H9 (cell line): ENCODE measurements around the gene TNFRSF1B. TPM values are rescaled to one million over a fixed set of nuclear protein-coding genes. Genes with fewer than 3 reads are reported as not detected.

Experiments used
- DNase-seq: peaks from one replicate; pipeline ENCODE4 v3.0.0-alpha.2; 2017
- H2AFZ ChIP-seq: one replicate; pipeline ENCODE4 v1.6.1; 2013; ENCODE audit warnings: mild to moderate bottlenecking, low read length, control low read depth, moderate library complexity
- H2AK5ac ChIP-seq: 2 replicates; pipeline ENCODE4 v1.6.1; 2013; ENCODE audit warnings: low read length, control low read depth, mixed read lengths; ENCODE audit not compliant: insufficient read length
- H2BK120ac ChIP-seq: one replicate; pipeline ENCODE4 v1.6.1; 2013; ENCODE audit warnings: low read depth, mild to moderate bottlenecking, low read length, control low read depth, inconsistent platforms; ENCODE audit not compliant: poor library complexity, severe bottlenecking
- H2BK12ac ChIP-seq: 2 replicates; pipeline ENCODE4 v1.6.1; 2013; ENCODE audit warnings: low read length, control low read depth, mixed read lengths, low read depth; ENCODE audit not compliant: insufficient read length
- H2BK15ac ChIP-seq: 2 replicates; pipeline ENCODE4 v1.6.1; 2013; ENCODE audit warnings: low read depth, low read length, control low read depth
- H2BK20ac ChIP-seq: one replicate; pipeline ENCODE4 v1.6.1; 2013; ENCODE audit warnings: low read depth, mild to moderate bottlenecking, low read length, control low read depth, inconsistent platforms; ENCODE audit not compliant: poor library complexity, severe bottlenecking
- H2BK5ac ChIP-seq: 2 replicates; pipeline ENCODE4 v1.6.1; 2013; ENCODE audit warnings: low read length, control low read depth, mixed read lengths; ENCODE audit not compliant: insufficient read length
- H3K14ac ChIP-seq: 2 replicates; pipeline ENCODE4 v1.6.1; 2013; ENCODE audit warnings: low read length, control low read depth; ENCODE audit not compliant: insufficient read depth
- H3K18ac ChIP-seq: 2 replicates; pipeline ENCODE4 v1.6.1; 2013; ENCODE audit warnings: low read depth, mild to moderate bottlenecking, mixed read lengths, low read length, control low read depth; ENCODE audit not compliant: insufficient read length
- H3K23ac ChIP-seq: 2 replicates; pipeline ENCODE4 v1.6.1; 2013; ENCODE audit warnings: low read length, control low read depth, mixed read lengths, low read depth; ENCODE audit not compliant: insufficient read length
- H3K23me2 ChIP-seq: 2 replicates; pipeline ENCODE4 v1.6.1; 2013; ENCODE audit warnings: low read depth, mild to moderate bottlenecking, mixed read lengths, low read length, control low read depth; ENCODE audit not compliant: insufficient read length, poor library complexity, severe bottlenecking
- H3K27ac ChIP-seq: 2 replicates; pipeline ENCODE4 v1.5.1; 2013; ENCODE audit warnings: low read length, control low read depth, mixed read lengths, low read depth; ENCODE audit not compliant: insufficient read length
- H3K27me3 ChIP-seq: 2 replicates; pipeline ENCODE4 v1.6.1; 2013; ENCODE audit warnings: low read length, control low read depth, inconsistent platforms; ENCODE audit not compliant: insufficient read depth
- H3K4ac ChIP-seq: 2 replicates; pipeline ENCODE4 v1.6.1; 2013; ENCODE audit warnings: low read depth, mild to moderate bottlenecking, control low read depth, inconsistent platforms, low read length, moderate library complexity
- H3K4me1 ChIP-seq: 2 replicates; pipeline ENCODE4 v1.6.1; 2013; ENCODE audit warnings: low read length, control low read depth, inconsistent platforms; ENCODE audit not compliant: insufficient read depth
- H3K4me2 ChIP-seq: 2 replicates; pipeline ENCODE4 v1.6.1; 2013; ENCODE audit warnings: low read length, control low read depth, mixed read lengths; ENCODE audit not compliant: insufficient read length, insufficient read depth
- H3K56ac ChIP-seq: 2 replicates; pipeline ENCODE4 v1.6.1; 2013; ENCODE audit warnings: low read depth, mild to moderate bottlenecking, mixed read lengths, low read length, control low read depth; ENCODE audit not compliant: insufficient read length
- H3K79me1 ChIP-seq: 2 replicates; pipeline ENCODE4 v1.6.1; 2013; ENCODE audit warnings: low read depth, mild to moderate bottlenecking, moderate library complexity, low read length, control low read depth, inconsistent platforms; ENCODE audit not compliant: insufficient read depth, poor library complexity, severe bottlenecking
- H3K79me2 ChIP-seq: 2 replicates; pipeline ENCODE4 v1.6.1; 2013; ENCODE audit warnings: low read length, control low read depth, inconsistent platforms; ENCODE audit not compliant: insufficient read depth
- H3K9ac ChIP-seq: 2 replicates; pipeline ENCODE4 v1.6.1; 2013; ENCODE audit warnings: low read length, control low read depth, mixed read lengths; ENCODE audit not compliant: insufficient read length; ENCODE audit errors: extremely low read depth
- H3K9me3 ChIP-seq: one replicate; pipeline ENCODE4 v1.6.1; 2013; ENCODE audit warnings: low read depth, low read length, inconsistent platforms; ENCODE audit not compliant: control insufficient read depth
- H3T11ph ChIP-seq: one replicate; pipeline ENCODE4 v1.6.1; 2013; ENCODE audit warnings: mild to moderate bottlenecking, low read length, control low read depth, inconsistent platforms
- H4K20me1 ChIP-seq: one replicate; pipeline ENCODE4 v1.6.1; 2013; ENCODE audit not compliant: control insufficient read depth, insufficient read length, insufficient read depth
- H4K5ac ChIP-seq: 2 replicates; pipeline ENCODE4 v1.6.1; 2013; ENCODE audit warnings: low read depth, mild to moderate bottlenecking, mixed read lengths, low read length, control low read depth; ENCODE audit not compliant: insufficient read length
- H4K8ac ChIP-seq: replicated peaks from 2 replicates; pipeline ENCODE4 v1.6.1; 2013; ENCODE audit warnings: low read length, control low read depth, mixed read lengths, low read depth; ENCODE audit not compliant: insufficient read length
- H4K91ac ChIP-seq: 2 replicates; pipeline ENCODE4 v1.6.1; 2013; ENCODE audit warnings: low read depth, mild to moderate bottlenecking, moderate library complexity, mixed read lengths, low read length, control low read depth; ENCODE audit not compliant: insufficient read length
- H3K27ac Mint-ChIP-seq, 3 experiments: 2 replicates in 2 of 3; 3 replicates in 1 of 3; pipeline ENCODE4 v1.8.0; 2020 to 2021; ENCODE audit warnings: mixed read lengths in 3 of 3, mild to moderate bottlenecking in 1 of 3, moderate library complexity in 1 of 3
- H3K27me3 Mint-ChIP-seq: 2 replicates; pipeline ENCODE4 v1.8.0; 2021; ENCODE audit warnings: low read depth, mild to moderate bottlenecking, moderate library complexity, mixed read lengths
- H3K36me3 Mint-ChIP-seq, 3 experiments: 2 replicates in 2 of 3; 3 replicates in 1 of 3; pipeline ENCODE4 v1.8.0; 2020 to 2021; ENCODE audit warnings: low read depth in 3 of 3, mixed read lengths in 3 of 3; ENCODE audit not compliant: insufficient read depth in 1 of 3
- H3K4me1 Mint-ChIP-seq, 2 experiments: 2 replicates each; pipeline ENCODE4 v1.8.0; 2020; ENCODE audit warnings: mixed read lengths in 2 of 2
- H3K4me3 Mint-ChIP-seq, 2 experiments: 2 replicates in 1 of 2; 3 replicates in 1 of 2; pipeline ENCODE4 v1.8.0; 2020 to 2021; ENCODE audit warnings: mild to moderate bottlenecking in 2 of 2, mixed read lengths in 2 of 2, moderate library complexity in 1 of 2
- H3K9me3 Mint-ChIP-seq, 2 experiments: 2 replicates in 1 of 2; 3 replicates in 1 of 2; pipeline ENCODE4 v1.8.0; 2020; ENCODE audit warnings: mild to moderate bottlenecking in 2 of 2, mixed read lengths in 2 of 2, moderate library complexity in 1 of 2
- WGBS: extraction: QIAGEN DNeasy Blood & Tissue Kit; methylation state at CpG from one replicate; pipeline ENCODE4 v1.1.7; 2013; ENCODE audit warnings: missing lambda C conversion rate, low lambda C conversion rate, mixed read lengths; ENCODE audit not compliant: insufficient read length; ENCODE audit errors: extremely low coverage; 5-methylcytosine and 5-hydroxymethylcytosine counted together
- total RNA-seq: library from RNA; stranded (reverse); gene quantifications from 2 replicates; pipeline ENCODE4 v1.2.1, GENCODE V29; 2021
- TF ChIP-seq, protein P1 (sequence below): fragments of 200-600 bp; sonication (generic); conservative IDR thresholded peaks from 3 replicates; pipeline ENCODE4 v1.8.0; 2021; ENCODE audit warnings: antibody characterized with exemption, mild to moderate bottlenecking

TNFRSF1B gene
- total RNA-seq, 1 experiment from 2014 or later: 0.57 TPM

DNA sequence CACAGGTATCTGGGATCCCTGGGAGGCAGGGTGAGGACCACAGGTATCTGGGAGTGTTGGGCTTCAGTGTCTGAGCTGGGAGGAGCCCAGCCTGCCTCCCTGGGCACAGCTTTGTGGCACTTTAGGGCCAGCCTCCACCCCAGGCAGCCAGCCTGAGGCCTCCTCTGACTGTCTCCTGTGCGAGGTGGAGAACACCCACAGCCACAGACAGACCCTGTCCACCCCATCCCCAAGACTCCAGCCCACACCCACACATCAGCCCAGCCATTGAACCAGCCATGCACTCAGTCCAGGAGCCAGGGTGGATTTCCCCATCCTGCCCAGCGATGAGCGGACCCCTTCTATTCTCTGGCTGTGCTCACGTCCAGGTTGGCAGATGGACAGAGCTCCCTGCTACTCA, 21.8 kb upstream of the TNFRSF1B start:
- Mint-ChIP-seq H3K36me3 (no peaks in the 10 kb centered on the region), H3K27ac (0 out of 7 replicates have a peak overlapping the region, but pooled peaks of 1 of the 3 experiments have one; percentile 31), H3K9me3 (no peaks in the 10 kb centered on the region; a peak in 1 of 5 replicates), H3K27me3 (peaks cover 3% of the 10 kb centered on the region), H3K4me1 (peaks cover 9 to 23% of the 10 kb centered on the region in 2 experiments), H3K4me3 (no peak overlapping the region; a peak in 1 of 5 replicates)
- no peak overlapping the region for H2BK15ac ChIP-seq
- H2BK120ac ChIP-seq: no peak overlapping the region
- no peak overlapping the region for H3K9ac ChIP-seq
- H3K79me2 ChIP-seq: no peaks in the 10 kb centered on the region
- H3K27me3 ChIP-seq: no peaks in the 10 kb centered on the region
- no peak for DNase-seq
- no peak overlapping the region for H3K4ac ChIP-seq
- no CpG with 5 or more reads among the region's 4 CpGs for WGBS
- TF ChIP-seq, protein P1, sequence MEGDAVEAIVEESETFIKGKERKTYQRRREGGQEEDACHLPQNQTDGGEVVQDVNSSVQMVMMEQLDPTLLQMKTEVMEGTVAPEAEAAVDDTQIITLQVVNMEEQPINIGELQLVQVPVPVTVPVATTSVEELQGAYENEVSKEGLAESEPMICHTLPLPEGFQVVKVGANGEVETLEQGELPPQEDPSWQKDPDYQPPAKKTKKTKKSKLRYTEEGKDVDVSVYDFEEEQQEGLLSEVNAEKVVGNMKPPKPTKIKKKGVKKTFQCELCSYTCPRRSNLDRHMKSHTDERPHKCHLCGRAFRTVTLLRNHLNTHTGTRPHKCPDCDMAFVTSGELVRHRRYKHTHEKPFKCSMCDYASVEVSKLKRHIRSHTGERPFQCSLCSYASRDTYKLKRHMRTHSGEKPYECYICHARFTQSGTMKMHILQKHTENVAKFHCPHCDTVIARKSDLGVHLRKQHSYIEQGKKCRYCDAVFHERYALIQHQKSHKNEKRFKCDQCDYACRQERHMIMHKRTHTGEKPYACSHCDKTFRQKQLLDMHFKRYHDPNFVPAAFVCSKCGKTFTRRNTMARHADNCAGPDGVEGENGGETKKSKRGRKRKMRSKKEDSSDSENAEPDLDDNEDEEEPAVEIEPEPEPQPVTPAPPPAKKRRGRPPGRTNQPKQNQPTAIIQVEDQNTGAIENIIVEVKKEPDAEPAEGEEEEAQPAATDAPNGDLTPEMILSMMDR: no peak
- no peak overlapping the region for H4K5ac ChIP-seq
- no peak overlapping the region for H2BK20ac ChIP-seq
- H3K9me3 ChIP-seq: no peaks in the 10 kb centered on the region
- no peaks in the 10 kb centered on the region for H3K79me1 ChIP-seq
- H3K23me2 ChIP-seq: no peaks in the 10 kb centered on the region
- no peak overlapping the region for H3K4me2 ChIP-seq
- no peak overlapping the region for H2BK12ac ChIP-seq
- H3K27ac ChIP-seq: no peak overlapping the region
- H2AK5ac ChIP-seq: no peak overlapping the region
- no peak overlapping the region for H4K91ac ChIP-seq
- no peak overlapping the region for H3T11ph ChIP-seq
- H3K18ac ChIP-seq: no peak overlapping the region
- no peak overlapping the region; the same call in 1 of the 2 replicates for H3K14ac ChIP-seq
- no peaks in the 10 kb centered on the region for H3K4me1 ChIP-seq
- H3K23ac ChIP-seq: no peak overlapping the region
- H2AFZ ChIP-seq: no peak overlapping the region
- no peaks in the 10 kb centered on the region for H4K20me1 ChIP-seq
- no peak overlapping the region for H3K56ac ChIP-seq
- H2BK5ac ChIP-seq: no peak overlapping the region
- no peak overlapping the region for H4K8ac ChIP-seq
